ENCODE results near the gene PECR. TPM values are rescaled to one million over a fixed set of nuclear protein-coding genes. Genes with fewer than 3 reads are reported as not detected.

PECR gene
- total RNA-seq, 1 experiment from 2014 or later: 26.0 TPM

GRCh38 chr2:216015722-216016464 lies 65.7 kb downstream of the PECR start:
- ATAC-seq: no peak
- Histone ChIP-seq H2AFZ (ENCODE audit: low read length) (no peak overlapping the region), H3K9me3 (ENCODE audit: low read length) (no peaks in the 10 kb centered on the region), H3K9me2 (replicated peaks; ENCODE audit: low read length) (no peaks in the 10 kb centered on the region), H4K20me1 (ENCODE audit: low read length) (no peaks in the 10 kb centered on the region), H3K27ac (ENCODE audit: low read length) (no peak overlapping the region), H3K4me3 (ENCODE audit: low read length) (no peak overlapping the region), H3F3A (ENCODE audit: low read length, unreplicated experiment) (no peaks in the 10 kb centered on the region), H3K4me2 (ENCODE audit: low read length) (no peak overlapping the region), H3K27me3 (ENCODE audit: low read length) (no peaks in the 10 kb centered on the region), H3K79me2 (ENCODE audit: low read length) (peaks cover 22% of the 10 kb centered on the region), H3K36me3 (ENCODE audit: low read depth, low read length) (no peaks in the 10 kb centered on the region), H3K9ac (ENCODE audit: low read length) (no peak overlapping the region), H3K4me1 (ENCODE audit: insufficient read depth, low read length) (peaks cover 27% of the 10 kb centered on the region)
- ChIA-PET POLR2A (ENCODE audit: unreplicated experiment) (no interaction called here), CTCF (interaction anchor here (0.6 kb wide), 1 partner anchor 11 kb away, joined by 3 read pairs; no protein-coding TSS in a partner anchor)
- no peak for DNase-seq
- intact Hi-C loops (cut with micrococcal nuclease): no loop called here
- BruUV-seq (replicated peaks): no TSS peak
- no peak for TF ChIP-seq EZH2phosphoT487 (IDR thresholded peaks at IDR 0.05; ENCODE audit: borderline replicate concordance, low read length)
- TF ChIP-seq, protein P1, sequence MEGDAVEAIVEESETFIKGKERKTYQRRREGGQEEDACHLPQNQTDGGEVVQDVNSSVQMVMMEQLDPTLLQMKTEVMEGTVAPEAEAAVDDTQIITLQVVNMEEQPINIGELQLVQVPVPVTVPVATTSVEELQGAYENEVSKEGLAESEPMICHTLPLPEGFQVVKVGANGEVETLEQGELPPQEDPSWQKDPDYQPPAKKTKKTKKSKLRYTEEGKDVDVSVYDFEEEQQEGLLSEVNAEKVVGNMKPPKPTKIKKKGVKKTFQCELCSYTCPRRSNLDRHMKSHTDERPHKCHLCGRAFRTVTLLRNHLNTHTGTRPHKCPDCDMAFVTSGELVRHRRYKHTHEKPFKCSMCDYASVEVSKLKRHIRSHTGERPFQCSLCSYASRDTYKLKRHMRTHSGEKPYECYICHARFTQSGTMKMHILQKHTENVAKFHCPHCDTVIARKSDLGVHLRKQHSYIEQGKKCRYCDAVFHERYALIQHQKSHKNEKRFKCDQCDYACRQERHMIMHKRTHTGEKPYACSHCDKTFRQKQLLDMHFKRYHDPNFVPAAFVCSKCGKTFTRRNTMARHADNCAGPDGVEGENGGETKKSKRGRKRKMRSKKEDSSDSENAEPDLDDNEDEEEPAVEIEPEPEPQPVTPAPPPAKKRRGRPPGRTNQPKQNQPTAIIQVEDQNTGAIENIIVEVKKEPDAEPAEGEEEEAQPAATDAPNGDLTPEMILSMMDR (conservative IDR thresholded peaks at IDR 0.05; ENCODE audit: low read depth, low read length): no peak
- no peak for TF ChIP-seq EZH2 (IDR thresholded peaks at IDR 0.05; ENCODE audit: low read length, unreplicated experiment)

DNA sequence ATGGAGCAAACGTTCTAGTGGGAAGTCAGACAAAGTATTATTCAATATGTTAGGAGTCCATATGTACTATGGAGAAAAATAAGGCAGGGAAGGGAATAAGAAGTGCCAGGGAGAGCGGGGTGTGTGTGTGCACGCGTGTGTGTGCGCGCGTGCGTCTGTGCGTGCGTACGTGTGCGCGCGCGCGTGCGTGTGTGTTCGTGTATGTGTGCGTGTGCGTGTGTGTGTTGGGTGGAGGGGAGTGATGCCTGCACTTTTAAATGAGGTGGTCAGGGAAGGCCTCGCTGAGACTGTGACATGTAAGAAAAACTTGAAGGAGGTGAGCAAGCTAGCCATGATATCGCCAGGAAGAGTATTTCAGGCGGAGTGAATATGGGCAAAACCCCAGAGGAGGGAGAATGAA lies 66.6 kb downstream of the PECR start:
- Histone ChIP-seq H3K36me3 (ENCODE audit: low read depth, low read length) (no peaks in the 10 kb centered on the region), H3F3A (ENCODE audit: low read length, unreplicated experiment) (no peaks in the 10 kb centered on the region), H3K4me3 (ENCODE audit: low read length) (no peak overlapping the region), H3K27ac (ENCODE audit: low read length) (no peak overlapping the region), H3K79me2 (ENCODE audit: low read length) (peaks cover 32% of the 10 kb centered on the region), H4K20me1 (ENCODE audit: low read length) (no peaks in the 10 kb centered on the region), H3K4me2 (ENCODE audit: low read length) (no peak overlapping the region), H3K9me2 (replicated peaks; ENCODE audit: low read length) (no peaks in the 10 kb centered on the region), H3K9ac (ENCODE audit: low read length) (no peak overlapping the region), H3K9me3 (ENCODE audit: low read length) (no peaks in the 10 kb centered on the region), H3K4me1 (ENCODE audit: insufficient read depth, low read length) (peaks cover 27% of the 10 kb centered on the region), H3K27me3 (ENCODE audit: low read length) (no peaks in the 10 kb centered on the region), H2AFZ (ENCODE audit: low read length) (no peak overlapping the region)
- intact Hi-C loops (cut with micrococcal nuclease): loop anchor here (5.0 kb wide), 1 partner anchor 43 kb away; no protein-coding TSS in a partner anchor
- BruUV-seq (replicated peaks): no TSS peak
- ATAC-seq (no peak), DNase-seq (no peak)
- POLR2A ChIA-PET (ENCODE audit: unreplicated experiment): no interaction called here
- CTCF ChIA-PET: no interaction called here
- TF ChIP-seq, protein P1 (conservative IDR thresholded peaks at IDR 0.05; ENCODE audit: low read depth, low read length): no peak

GRCh38 chr2:216014006-216014405 lies 67.6 kb downstream of the PECR start:
- peaks cover 41% of the 10 kb centered on the region for H3K79me2 ChIP-seq (ENCODE audit: low read length)
- BruUV-seq (replicated peaks): no TSS peak
- H3K9me3 ChIP-seq (ENCODE audit: low read length): no peaks in the 10 kb centered on the region
- peak overlapping the region; percentile 95; the same call in 1 of the 2 replicates for H3K9ac ChIP-seq (ENCODE audit: low read length)
- H3K36me3 ChIP-seq (ENCODE audit: low read depth, low read length): no peaks in the 10 kb centered on the region
- no peaks in the 10 kb centered on the region for H4K20me1 ChIP-seq (ENCODE audit: low read length)
- ChIA-PET POLR2A (ENCODE audit: unreplicated experiment) (no interaction called here), CTCF (interaction anchor here (0.6 kb wide), 2 partner anchors 416 to 1205 kb away, joined by 5 to 7 read pairs; no protein-coding TSS in a partner anchor)
- H3K4me3 ChIP-seq (ENCODE audit: low read length): no peak overlapping the region
- H3K9me2 ChIP-seq (replicated peaks; ENCODE audit: low read length): no peaks in the 10 kb centered on the region
- TF ChIP-seq, protein P1 (conservative IDR thresholded peaks at IDR 0.05; ENCODE audit: low read depth, low read length): no peak
- TF ChIP-seq EZH2phosphoT487 (IDR thresholded peaks at IDR 0.05; ENCODE audit: borderline replicate concordance, low read length) (no peak), EZH2 (IDR thresholded peaks at IDR 0.05; ENCODE audit: low read length, unreplicated experiment) (no peak)
- intact Hi-C loops (cut with micrococcal nuclease): loop anchor here (5.0 kb wide), 1 partner anchor 42 kb away; no protein-coding TSS in a partner anchor
- no peak for DNase-seq
- no peaks in the 10 kb centered on the region for H3F3A ChIP-seq (ENCODE audit: low read length, unreplicated experiment)
- no peak for ATAC-seq
- H3K27ac ChIP-seq (ENCODE audit: low read length): peak overlapping the region; percentile 12; the same call in 1 of the 2 replicates
- H3K4me1 ChIP-seq (ENCODE audit: insufficient read depth, low read length): peaks cover 27% of the 10 kb centered on the region
- H3K27me3 ChIP-seq (ENCODE audit: low read length): no peaks in the 10 kb centered on the region
- no peak overlapping the region for H3K4me2 ChIP-seq (ENCODE audit: low read length)
- peak overlapping the region; percentile 35; the same call in 1 of the 2 replicates for H2AFZ ChIP-seq (ENCODE audit: low read length)
